Cardiac muscle cell (in vitro differentiated cells and primary cell): ENCODE results near the gene ESF1. TPM values are rescaled to one million over a fixed set of nuclear protein-coding genes. Genes with fewer than 3 reads are reported as not detected.

Experiments used
- DNase-seq, 2 donors: peaks; one replicate each; pipeline versions ENCODE4 v3.0.0 to v3.0.0-alpha.2; 2010 to 2017; ENCODE audit warnings: low read depth in 1 of 2, low spot score in 1 of 2
- H3K27ac ChIP-seq: fragments of 200-600 bp; sonication (generic); 2 replicates; pipeline ENCODE4 v1.5.1; 2016
- H3K27me3 ChIP-seq: fragments of 200-600 bp; sonication (generic); 2 replicates; pipeline ENCODE4 v1.6.0; 2016; ENCODE audit warnings: control low read depth
- H3K36me3 ChIP-seq: fragments of 200-600 bp; sonication (generic); 2 replicates; pipeline ENCODE4 v1.5.1; 2016; ENCODE audit warnings: control low read depth
- H3K4me1 ChIP-seq: fragments of 200-600 bp; sonication (generic); 2 replicates; pipeline ENCODE4 v1.8.1; 2017; ENCODE audit warnings: low read depth, mild to moderate bottlenecking, mixed run types
- H3K4me3 ChIP-seq: fragments of 200-600 bp; sonication (generic); 2 replicates; pipeline ENCODE4 v1.5.1; 2016; ENCODE audit warnings: mild to moderate bottlenecking
- H3K9me3 ChIP-seq: fragments of 200-600 bp; sonication (generic); 2 replicates; pipeline ENCODE4 v1.5.1; 2017; ENCODE audit warnings: low read depth, mild to moderate bottlenecking, control low read depth
- CTCF ChIP-seq: IDR thresholded peaks from 2 replicates; pipeline ENCODE4 v1.5.1; 2012; ENCODE audit warnings: low read depth, mild to moderate bottlenecking, low read length
- polyA plus RNA-seq: library from polyadenylated mRNA; unstranded; fragments of >200 nt; fragmentation: Nextera tagmentation; extraction: Ambion mirVana; gene quantifications from 2 replicates; pipeline ENCODE4 v1.2.1, GENCODE V29; 2016
- total RNA-seq: library from RNA; depleted of rRNA; stranded (reverse); fragments of >200 nt; gene quantifications from 2 replicates; pipeline ENCODE4 v1.2.3, GENCODE V29; 2016

The ESF1 gene
- total and polyA plus RNA-seq, 2 experiments from 2014 or later: 9.2 to 16.6 TPM

- TF ChIP-seq CTCF: no peak
- H3K36me3 ChIP-seq: no peaks in the 10 kb centered on the region
- no peaks in the 10 kb centered on the region for H3K9me3 ChIP-seq
Observed at GRCh38 chr20:13665709-13666395, 118.9 kb downstream of the ESF1 start.

More at GRCh38 chr20:13665709-13666395, 118.9 kb downstream of the ESF1 start:
- no peak for DNase-seq
- no peak overlapping the region for H3K27ac ChIP-seq
- no peak overlapping the region for H3K4me3 ChIP-seq
- no peaks in the 10 kb centered on the region for H3K27me3 ChIP-seq
- no peaks in the 10 kb centered on the region for H3K4me1 ChIP-seq

Other genes starting within 250 kb of the ESF1 start
- 5.0 and 9.3 TPM in 2 replicates for gene TASP1, start 146.0 kb downstream of the ESF1 start, total RNA-seq
- 12.6 and 16.6 TPM in 2 replicates for gene TASP1, start 146.0 kb downstream of the ESF1 start, polyA plus RNA-seq
- 30.0 and 45.8 TPM in 2 replicates for gene NDUFAF5, start 109 bp upstream of the ESF1 start, total RNA-seq
- gene NDUFAF5, start 109 bp upstream of the ESF1 start, polyA plus RNA-seq: 54.6 and 60.7 TPM in 2 replicates
- gene SEL1L2, start 205.7 kb upstream of the ESF1 start, total RNA-seq: not detected in 2 replicates
- not detected in 2 replicates for gene SEL1L2, start 205.7 kb upstream of the ESF1 start, polyA plus RNA-seq
- 6.1 and 14.4 TPM in 2 replicates for gene MACROD2, start 210.6 kb upstream of the ESF1 start, total RNA-seq
- 9.3 and 16.2 TPM in 2 replicates for gene MACROD2, start 210.6 kb upstream of the ESF1 start, polyA plus RNA-seq